Ishikawa (cell line): ENCODE results near the gene LCN2.

ENCODE experiments used
- CEBPB ChIP-seq: IDR thresholded peaks from 2 replicates; pipeline ENCODE4 v1.6.1; 2012
- CREB1 ChIP-seq: IDR thresholded peaks from 2 replicates; pipeline ENCODE4 v1.6.1; 2012; ENCODE audit warnings: low read depth
- EGR1 ChIP-seq: IDR thresholded peaks from 2 replicates; pipeline ENCODE4 v1.6.1; 2012
- EP300 ChIP-seq: IDR thresholded peaks from 2 replicates; pipeline ENCODE4 v1.6.1; 2012; ENCODE audit warnings: borderline replicate concordance
- FOXM1 ChIP-seq: IDR thresholded peaks from 2 replicates; pipeline ENCODE4 v1.6.1; 2012; ENCODE audit warnings: low read depth, borderline replicate concordance
- NFIC ChIP-seq: IDR thresholded peaks from 2 replicates; pipeline ENCODE4 v1.6.1; 2012
- RAD21 ChIP-seq: IDR thresholded peaks from 2 replicates; pipeline ENCODE4 v1.6.1; 2012; ENCODE audit warnings: low read depth
- TAF1 ChIP-seq: IDR thresholded peaks from 2 replicates; pipeline ENCODE4 v1.6.1; 2012; ENCODE audit warnings: low read depth, mild to moderate bottlenecking
- TCF12 ChIP-seq: IDR thresholded peaks from 2 replicates; pipeline ENCODE4 v1.6.1; 2012; ENCODE audit warnings: low read depth
- TEAD4 ChIP-seq: IDR thresholded peaks from 2 replicates; pipeline ENCODE4 v1.6.1; 2012
- YY1 ChIP-seq: IDR thresholded peaks from 2 replicates; pipeline ENCODE4 v1.6.1; 2012; ENCODE audit warnings: low read depth
- ZBTB7A ChIP-seq: IDR thresholded peaks from 2 replicates; pipeline ENCODE4 v1.6.1; 2012; ENCODE audit warnings: low read depth
- TF ChIP-seq, protein P1 (sequence below): IDR thresholded peaks from 2 replicates; pipeline ENCODE4 v1.6.1; 2012
- TF ChIP-seq, protein P2 (sequence below): IDR thresholded peaks from 2 replicates; pipeline ENCODE4 v1.6.1; 2012
- TF ChIP-seq, protein P3 (sequence below): IDR thresholded peaks from 2 replicates; pipeline ENCODE4 v1.6.1; 2012; ENCODE audit warnings: low read depth, mild to moderate bottlenecking

Gene LCN2

DNA sequence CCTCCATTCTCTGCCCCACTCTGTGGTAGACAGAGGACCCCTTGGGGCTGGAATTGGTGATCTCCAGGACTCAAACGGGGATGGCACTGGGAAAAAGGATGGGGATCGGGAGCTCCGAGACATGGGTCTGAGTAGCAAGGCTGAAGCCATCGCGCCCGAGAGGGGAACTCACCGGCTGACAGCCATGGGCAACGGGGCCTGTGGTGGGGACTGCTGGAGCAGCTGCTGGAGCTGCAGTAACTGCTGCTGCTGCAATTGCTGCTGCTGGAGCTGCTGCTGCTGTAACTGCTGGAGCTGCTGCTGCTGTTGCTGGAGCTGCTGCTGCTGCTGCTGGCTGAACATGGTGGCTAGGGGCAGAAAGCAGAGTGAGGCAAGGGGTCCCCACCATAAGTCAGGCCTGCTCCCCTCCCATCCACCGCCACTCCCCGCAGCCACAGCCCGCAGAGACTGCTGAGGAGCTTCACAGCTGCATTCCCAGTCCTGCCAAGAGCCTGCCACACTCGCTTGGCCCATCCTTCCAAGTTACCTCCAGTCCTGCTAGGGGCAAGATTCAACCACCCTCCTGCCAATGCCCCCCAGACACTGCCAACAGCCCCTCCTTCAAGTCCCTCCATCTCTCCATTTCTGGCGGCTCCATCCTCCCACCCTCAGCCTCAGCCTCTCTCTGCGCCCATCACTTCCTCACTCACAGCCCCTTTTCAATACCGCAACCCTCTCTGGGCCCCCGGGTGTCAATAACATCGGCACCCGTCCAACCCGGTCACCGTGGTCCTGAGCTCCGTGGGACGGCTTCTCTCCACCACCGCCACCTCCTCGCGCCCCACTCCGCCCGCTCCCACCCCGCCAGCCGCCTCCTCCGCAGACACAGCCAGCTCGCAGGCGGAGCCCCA lies 41.5 kb downstream of the LCN2 start:
- TF ChIP-seq, protein P1, sequence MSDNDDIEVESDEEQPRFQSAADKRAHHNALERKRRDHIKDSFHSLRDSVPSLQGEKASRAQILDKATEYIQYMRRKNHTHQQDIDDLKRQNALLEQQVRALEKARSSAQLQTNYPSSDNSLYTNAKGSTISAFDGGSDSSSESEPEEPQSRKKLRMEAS = no peak
- TF ChIP-seq EP300 (no peak), YY1 (no peak), CREB1 (no peak), RAD21 (no peak), ZBTB7A (no peak), TCF12 (no peak), FOXM1 (no peak), TEAD4 (no peak)
- TF ChIP-seq, protein P2, sequence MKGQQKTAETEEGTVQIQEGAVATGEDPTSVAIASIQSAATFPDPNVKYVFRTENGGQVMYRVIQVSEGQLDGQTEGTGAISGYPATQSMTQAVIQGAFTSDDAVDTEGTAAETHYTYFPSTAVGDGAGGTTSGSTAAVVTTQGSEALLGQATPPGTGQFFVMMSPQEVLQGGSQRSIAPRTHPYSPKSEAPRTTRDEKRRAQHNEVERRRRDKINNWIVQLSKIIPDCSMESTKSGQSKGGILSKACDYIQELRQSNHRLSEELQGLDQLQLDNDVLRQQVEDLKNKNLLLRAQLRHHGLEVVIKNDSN = no peak
- TF ChIP-seq, protein P3, sequence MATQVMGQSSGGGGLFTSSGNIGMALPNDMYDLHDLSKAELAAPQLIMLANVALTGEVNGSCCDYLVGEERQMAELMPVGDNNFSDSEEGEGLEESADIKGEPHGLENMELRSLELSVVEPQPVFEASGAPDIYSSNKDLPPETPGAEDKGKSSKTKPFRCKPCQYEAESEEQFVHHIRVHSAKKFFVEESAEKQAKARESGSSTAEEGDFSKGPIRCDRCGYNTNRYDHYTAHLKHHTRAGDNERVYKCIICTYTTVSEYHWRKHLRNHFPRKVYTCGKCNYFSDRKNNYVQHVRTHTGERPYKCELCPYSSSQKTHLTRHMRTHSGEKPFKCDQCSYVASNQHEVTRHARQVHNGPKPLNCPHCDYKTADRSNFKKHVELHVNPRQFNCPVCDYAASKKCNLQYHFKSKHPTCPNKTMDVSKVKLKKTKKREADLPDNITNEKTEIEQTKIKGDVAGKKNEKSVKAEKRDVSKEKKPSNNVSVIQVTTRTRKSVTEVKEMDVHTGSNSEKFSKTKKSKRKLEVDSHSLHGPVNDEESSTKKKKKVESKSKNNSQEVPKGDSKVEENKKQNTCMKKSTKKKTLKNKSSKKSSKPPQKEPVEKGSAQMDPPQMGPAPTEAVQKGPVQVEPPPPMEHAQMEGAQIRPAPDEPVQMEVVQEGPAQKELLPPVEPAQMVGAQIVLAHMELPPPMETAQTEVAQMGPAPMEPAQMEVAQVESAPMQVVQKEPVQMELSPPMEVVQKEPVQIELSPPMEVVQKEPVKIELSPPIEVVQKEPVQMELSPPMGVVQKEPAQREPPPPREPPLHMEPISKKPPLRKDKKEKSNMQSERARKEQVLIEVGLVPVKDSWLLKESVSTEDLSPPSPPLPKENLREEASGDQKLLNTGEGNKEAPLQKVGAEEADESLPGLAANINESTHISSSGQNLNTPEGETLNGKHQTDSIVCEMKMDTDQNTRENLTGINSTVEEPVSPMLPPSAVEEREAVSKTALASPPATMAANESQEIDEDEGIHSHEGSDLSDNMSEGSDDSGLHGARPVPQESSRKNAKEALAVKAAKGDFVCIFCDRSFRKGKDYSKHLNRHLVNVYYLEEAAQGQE = no peak

DNA sequence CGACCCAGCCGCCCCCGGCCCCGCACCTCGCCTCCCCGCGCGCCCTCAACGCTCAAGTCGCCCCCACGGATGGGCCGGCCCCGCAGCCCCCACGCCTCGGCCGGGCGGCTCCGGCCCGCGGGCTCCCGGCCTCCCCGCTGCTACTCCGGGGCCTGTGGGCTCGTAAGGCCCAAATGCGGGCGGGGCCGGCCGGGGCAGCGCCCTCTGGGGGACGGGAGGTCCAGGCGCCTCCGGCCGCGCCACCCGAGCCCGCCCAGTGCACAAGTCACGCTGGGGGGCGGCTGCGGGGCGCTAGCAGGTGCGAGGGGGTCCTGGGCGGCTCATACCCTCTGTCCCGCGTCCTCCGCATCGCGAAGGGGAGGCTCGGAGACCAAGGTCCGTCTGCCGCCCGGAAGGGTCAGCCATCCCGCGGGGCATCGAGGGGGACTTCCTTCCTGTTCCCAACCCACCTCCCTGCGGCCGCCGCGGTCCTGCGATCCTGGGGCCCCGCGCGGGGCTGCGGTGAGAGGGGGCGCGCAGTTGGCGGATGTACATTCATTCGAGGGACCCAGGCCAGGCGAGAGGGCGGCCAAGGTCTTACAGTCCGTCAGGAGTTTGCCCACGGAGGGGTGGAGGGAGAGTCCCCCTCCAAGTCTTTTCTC lies 42.3 kb downstream of the LCN2 start, which contains the start of gene CIZ1:
TSS of gene CIZ1 (minus strand) at position 167 of the 641 bp plus-strand sequence. CDS start 715 bp downstream, outside the sequence.
- 0 out of 2 replicates have a peak, but pooled peaks have one; percentile 44 for TF ChIP-seq YY1
- peak; percentile 64; the same call in 1 of the 2 replicates for TF ChIP-seq TAF1
- TF ChIP-seq, protein P2 = 0 out of 2 replicates have a peak, but pooled peaks have one; percentile 17
- TF ChIP-seq, protein P3 = no peak
- TF ChIP-seq ZBTB7A = peak; percentile 93
- TF ChIP-seq EP300 = no peak
- TF ChIP-seq, protein P1 = peak; percentile 45

DNA sequence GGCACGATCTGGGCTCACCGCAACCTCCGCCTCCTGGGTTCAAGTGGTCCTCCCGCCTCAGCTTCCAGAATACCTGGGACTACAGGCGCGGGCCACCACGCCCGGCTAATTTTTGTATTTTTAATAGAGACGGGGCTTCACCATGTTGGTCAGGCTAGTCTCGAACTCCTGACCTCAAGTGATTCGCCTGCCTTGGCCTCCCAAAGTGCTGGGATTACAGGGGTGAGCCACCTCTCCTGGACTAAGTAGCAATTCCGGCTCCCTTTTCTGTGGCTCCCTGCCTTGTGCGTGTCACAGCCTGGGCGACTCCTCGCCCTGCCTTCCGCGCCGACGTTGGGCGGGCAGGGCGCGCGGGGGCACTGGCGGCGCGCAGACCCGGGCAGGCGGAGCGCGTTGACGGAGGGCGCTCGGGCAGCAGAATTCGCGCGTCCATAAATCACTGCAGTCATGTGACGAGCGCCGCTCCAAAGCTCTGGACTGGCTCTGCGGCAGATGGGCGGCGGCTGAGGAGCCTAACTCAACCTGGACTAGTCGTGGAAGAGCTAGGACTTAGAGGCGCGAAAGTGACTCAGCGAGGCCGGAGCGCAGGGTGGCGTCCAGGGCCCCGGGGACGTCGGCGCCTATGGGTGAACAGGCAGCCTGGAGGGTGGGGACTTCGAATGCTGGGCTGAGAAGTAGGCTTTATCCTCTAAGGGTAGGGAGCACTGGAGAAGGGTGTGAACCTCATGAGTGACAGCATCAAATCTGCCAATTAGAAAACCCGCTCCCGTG lies 43.5 kb downstream of the LCN2 start:
- TF ChIP-seq RAD21 = peak; percentile 49; the same call in 1 of the 2 replicates
- TF ChIP-seq, protein P1 = peak; percentile 94
- peak; percentile 49; the same call in 1 of the 2 replicates for TF ChIP-seq TEAD4
- TF ChIP-seq, protein P2 = peak; percentile 95
- TF ChIP-seq, protein P3 = no peak
- 0 out of 2 replicates have a peak, but pooled peaks have one; percentile 39 for TF ChIP-seq YY1
- TF ChIP-seq ZBTB7A = peak; percentile 68
- peak; percentile 76 for TF ChIP-seq TCF12
- peak; percentile 35; the same call in 1 of the 2 replicates for TF ChIP-seq NFIC
- TF ChIP-seq EP300 = 0 out of 2 replicates have a peak, but pooled peaks have one; percentile 49
- TF ChIP-seq CEBPB = no peak
- TF ChIP-seq CREB1 = peak; percentile 34; the same call in 1 of the 2 replicates
- no peak for TF ChIP-seq EGR1
- TF ChIP-seq FOXM1 = no peak
- TF ChIP-seq TAF1 = peak; percentile 49; the same call in 1 of the 2 replicates
